GM12891 (cell line): ENCODE measurements around the gene LEMD1.

Experiments
- DNase-seq: peaks from one replicate; pipeline ENCODE4 v3.0.0; 2011; ENCODE audit warnings: low spot score; ENCODE audit not compliant: insufficient read length
- FAIRE-seq: peaks from 2 replicates; lab custom pipeline; 2011; peaks lifted over from hg19 to GRCh38; lab: Jason Lieb, UNC
- PAX5 ChIP-seq: IDR thresholded peaks from 2 replicates; pipeline ENCODE4 v1.6.1; 2011; ENCODE audit warnings: low read length, moderate library complexity, mild to moderate bottlenecking; ENCODE audit not compliant: insufficient read depth, severe bottlenecking
- POLR2A ChIP-seq: IDR thresholded peaks from 2 replicates; pipeline ENCODE4 v1.6.1; 2011; ENCODE audit warnings: low read depth, low read length, control low read depth
- POLR2AphosphoS5 ChIP-seq: IDR thresholded peaks from 2 replicates; pipeline ENCODE4 v1.6.1; 2011; ENCODE audit warnings: low read depth, low read length, control low read depth
- POU2F2 ChIP-seq: IDR thresholded peaks from 2 replicates; pipeline ENCODE4 v1.6.1; 2011; ENCODE audit warnings: low read depth, mild to moderate bottlenecking, control low read depth, low read length, moderate library complexity
- SPI1 ChIP-seq: IDR thresholded peaks from 2 replicates; pipeline ENCODE4 v1.6.1; 2011; ENCODE audit warnings: low read depth, low read length, control low read depth
- TAF1 ChIP-seq: IDR thresholded peaks from 2 replicates; pipeline ENCODE4 v1.6.1; 2011; ENCODE audit warnings: low read depth, low read length, control low read depth

The LEMD1 gene

GRCh38 chr1:205354259-205355074 is 67.4 kb downstream of the LEMD1 start:
- FAIRE-seq (peak; percentile 77), DNase-seq (no peak)
- no peak for TF ChIP-seq TAF1
- no peak for TF ChIP-seq POLR2A
- no peak for TF ChIP-seq POLR2AphosphoS5
- TF ChIP-seq SPI1 = no peak
- TF ChIP-seq POU2F2 = no peak
- no peak for TF ChIP-seq PAX5

- DNase-seq (no peak), FAIRE-seq (no peak)
- TF ChIP-seq SPI1 (no peak), POLR2AphosphoS5 (no peak), POU2F2 (no peak), POLR2A (no peak), PAX5 (no peak), TAF1 (no peak)
Observed at GRCh38 chr1:205353612-205354011, 68.2 kb downstream of the LEMD1 start.

- no peak for FAIRE-seq
- DNase-seq = no peak
- TF ChIP-seq PAX5 (no peak), POLR2AphosphoS5 (no peak), TAF1 (no peak), SPI1 (no peak), POU2F2 (no peak), POLR2A (no peak)
Observed at GRCh38 chr1:205353191-205353590, 68.7 kb downstream of the LEMD1 start.

GRCh38 chr1:205351984-205352713 is 69.7 kb downstream of the LEMD1 start:
- FAIRE-seq (no peak), DNase-seq (no peak)
- TF ChIP-seq TAF1 = no peak
- TF ChIP-seq SPI1 = no peak
- TF ChIP-seq POLR2A = no peak
- TF ChIP-seq POU2F2 = no peak

- DNase-seq (no peak), FAIRE-seq (no peak)
- no peak for TF ChIP-seq POLR2AphosphoS5
- TF ChIP-seq PAX5 = no peak
- TF ChIP-seq TAF1 = no peak
- TF ChIP-seq POU2F2 = no peak
- no peak for TF ChIP-seq POLR2A
Observed at GRCh38 chr1:205350691-205351141, 71.1 kb downstream of the LEMD1 start.

- TF ChIP-seq TAF1 = no peak
- TF ChIP-seq POLR2AphosphoS5 = no peak
- TF ChIP-seq POU2F2 = no peak
- no peak for TF ChIP-seq SPI1
- no peak for TF ChIP-seq PAX5
- no peak for TF ChIP-seq POLR2A
- DNase-seq (no peak), FAIRE-seq (no peak)
Observed at GRCh38 chr1:205350124-205350523, 71.7 kb downstream of the LEMD1 start.

- no peak for FAIRE-seq
Observed at GRCh38 chr1:205348554-205349487, 73.0 kb downstream of the LEMD1 start.

GRCh38 chr1:205346956-205347574 is 74.8 kb downstream of the LEMD1 start:
- no peak for DNase-seq
- no peak for TF ChIP-seq POLR2A
- no peak for TF ChIP-seq POU2F2
- TF ChIP-seq PAX5 = no peak
- TF ChIP-seq SPI1 = no peak
- no peak for FAIRE-seq

More at GRCh38 chr1:205348554-205349487, 73.0 kb downstream of the LEMD1 start:
- no peak for DNase-seq
- TF ChIP-seq POU2F2 = no peak
- TF ChIP-seq POLR2AphosphoS5 = no peak
- no peak for TF ChIP-seq TAF1
- TF ChIP-seq SPI1 = no peak
- no peak for TF ChIP-seq POLR2A
- no peak for TF ChIP-seq PAX5

- FAIRE-seq (no peak), DNase-seq (no peak)
- TF ChIP-seq POLR2AphosphoS5 = no peak
- no peak for TF ChIP-seq POLR2A
- no peak for TF ChIP-seq SPI1
- no peak for TF ChIP-seq PAX5
- TF ChIP-seq TAF1 = no peak
- TF ChIP-seq POU2F2 = no peak
Observed at GRCh38 chr1:205345761-205346160, 76.1 kb downstream of the LEMD1 start.
